GM18507 (cell line): Measurements from ENCODE around the gene TCERG1L.

ENCODE experiments used
- DNase-seq: peaks from one replicate; pipeline ENCODE4 v3.0.0; 2011; ENCODE audit warnings: low read depth; ENCODE audit not compliant: insufficient read length; ENCODE audit errors: extremely low spot score
- FAIRE-seq: peaks from 2 replicates; lab custom pipeline; 2011; peaks lifted over from hg19 to GRCh38; lab: Jason Lieb, UNC

The TCERG1L gene

DNA sequence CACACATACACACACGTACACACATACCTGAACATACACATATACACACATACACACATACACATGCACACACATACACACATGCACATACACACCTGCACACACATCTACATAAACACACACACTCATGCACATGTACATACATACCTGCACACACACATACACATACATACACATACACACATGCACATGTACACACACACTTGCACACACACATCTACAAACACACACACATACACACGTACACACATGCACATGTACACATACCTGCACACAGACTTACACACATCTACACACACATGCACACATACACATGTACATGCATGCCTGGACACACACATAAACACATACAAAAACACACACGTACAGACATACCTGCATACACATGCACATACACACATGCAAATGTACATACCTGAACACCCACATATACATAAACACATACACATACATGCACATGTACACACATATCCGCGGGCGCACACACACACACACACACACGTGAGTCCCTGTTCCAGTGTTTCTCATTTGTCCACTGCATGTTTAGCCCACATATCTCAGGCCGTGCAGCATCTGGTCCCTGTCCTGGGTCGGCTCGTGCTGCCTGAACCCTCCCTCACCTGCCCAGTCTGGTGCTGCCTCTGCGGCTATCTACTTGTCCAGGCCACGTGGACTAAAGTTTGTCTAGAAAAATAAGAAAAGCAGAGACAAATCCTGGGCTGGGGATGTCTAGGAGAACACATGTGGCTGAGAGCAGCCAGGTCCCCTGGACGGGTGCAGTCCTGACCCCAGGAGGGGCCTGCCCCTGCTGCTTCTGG lies 238.7 kb downstream of the TCERG1L start:
- FAIRE-seq (no peak), DNase-seq (no peak)

DNA sequence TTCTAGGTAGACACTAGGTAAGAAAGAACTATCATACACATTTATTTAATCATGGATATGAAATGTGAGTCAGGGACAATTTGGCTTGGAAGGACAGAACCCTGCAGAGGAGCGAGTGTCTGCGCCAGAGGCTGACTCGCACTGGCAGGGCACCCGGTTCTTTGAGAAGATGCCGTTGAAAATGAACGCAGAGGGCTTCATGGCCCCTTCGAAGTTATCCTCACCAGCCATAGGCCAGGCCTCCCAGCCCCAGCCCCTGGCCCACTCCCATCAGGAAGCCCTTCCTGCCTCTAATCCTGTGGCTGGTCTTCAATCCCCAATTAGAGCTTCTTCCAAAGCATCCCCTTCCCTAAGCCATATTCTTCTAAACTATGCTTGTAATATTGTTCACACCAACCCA lies 239.8 kb downstream of the TCERG1L start:
- no peak for FAIRE-seq

DNA sequence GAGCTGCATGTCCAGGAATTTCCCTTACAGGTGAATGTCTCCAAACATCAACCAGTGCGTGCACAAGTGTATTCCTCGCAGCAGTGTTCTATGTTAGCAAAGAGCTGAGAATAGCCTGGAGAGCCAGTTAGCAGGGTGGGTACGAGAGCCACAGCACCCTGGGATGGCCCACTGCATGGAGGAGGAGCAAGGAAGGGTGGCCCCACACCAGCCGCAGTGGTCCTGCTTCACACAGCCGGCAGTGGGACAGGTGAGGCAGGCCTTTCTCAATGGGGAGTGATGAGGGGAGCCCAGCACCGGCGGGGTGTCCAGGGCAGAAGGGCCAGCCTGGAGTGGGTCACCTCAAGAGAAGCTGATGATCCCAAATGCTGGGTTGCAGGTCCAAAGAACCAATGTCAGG lies 240.7 kb downstream of the TCERG1L start:
- no peak for FAIRE-seq
- DNase-seq: no peak

More for the DNA sequence above, 239.8 kb downstream of the TCERG1L start:
- DNase-seq: no peak

DNA sequence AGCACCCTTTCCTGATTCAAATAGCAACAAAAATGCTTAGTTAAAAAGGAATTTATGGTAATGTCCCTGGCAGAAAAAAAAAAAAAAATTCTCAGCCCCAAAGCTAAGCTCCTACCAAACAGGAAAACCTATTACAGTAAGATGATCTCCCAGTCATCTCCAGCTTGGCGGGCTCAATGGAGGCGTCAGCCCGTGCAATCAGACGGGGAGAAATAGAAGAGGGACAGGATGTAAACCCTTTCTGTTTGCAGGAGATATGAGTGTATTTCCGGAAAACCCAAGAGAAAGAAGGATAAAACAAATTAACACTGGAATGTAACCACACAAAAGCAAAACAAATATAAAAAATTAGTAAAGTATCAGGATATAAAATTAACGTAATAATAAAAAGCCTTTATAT lies 242.8 kb downstream of the TCERG1L start:
- FAIRE-seq (no peak), DNase-seq (no peak)

DNA sequence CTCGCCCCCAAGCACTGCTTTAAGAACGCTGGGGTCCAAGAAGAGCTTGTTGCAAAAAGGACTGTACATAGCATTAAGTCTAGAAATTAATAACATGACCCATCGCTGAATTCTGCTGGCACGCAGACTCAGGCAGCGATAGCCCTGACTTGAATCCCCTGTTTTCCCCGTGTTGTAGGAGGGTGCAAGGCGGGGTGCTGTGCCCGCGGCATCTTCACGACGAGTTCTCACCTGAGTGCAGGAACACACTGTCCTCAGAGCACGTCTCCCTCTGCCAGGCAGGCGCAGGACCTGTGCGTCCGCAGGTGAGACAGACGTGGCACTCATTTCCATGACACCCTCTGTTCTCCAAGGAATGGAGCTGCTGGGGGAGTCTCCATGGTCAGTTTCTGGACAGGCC lies 243.2 kb downstream of the TCERG1L start:
- no peak for FAIRE-seq
- DNase-seq: no peak

DNA sequence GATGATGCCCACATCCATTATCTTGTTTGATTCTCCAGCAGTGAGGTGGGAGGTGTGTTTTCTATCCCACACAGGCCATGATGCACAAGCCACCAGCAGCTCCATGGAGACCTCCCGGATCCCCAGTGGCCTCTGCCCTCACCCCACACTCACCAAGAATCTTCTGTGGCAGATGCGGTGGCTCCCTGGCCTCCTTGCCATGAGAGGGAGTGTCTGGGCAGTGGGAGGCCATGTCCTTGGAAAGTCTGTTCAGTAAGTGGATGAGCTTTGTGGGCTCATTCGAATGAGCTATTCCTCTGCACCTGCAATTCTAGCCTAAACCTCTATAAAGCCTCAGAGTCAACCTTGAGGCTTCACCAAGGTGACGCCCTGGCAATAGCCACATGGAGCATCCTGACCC lies 243.8 kb downstream of the TCERG1L start:
- no peak for DNase-seq
- FAIRE-seq: no peak

DNA sequence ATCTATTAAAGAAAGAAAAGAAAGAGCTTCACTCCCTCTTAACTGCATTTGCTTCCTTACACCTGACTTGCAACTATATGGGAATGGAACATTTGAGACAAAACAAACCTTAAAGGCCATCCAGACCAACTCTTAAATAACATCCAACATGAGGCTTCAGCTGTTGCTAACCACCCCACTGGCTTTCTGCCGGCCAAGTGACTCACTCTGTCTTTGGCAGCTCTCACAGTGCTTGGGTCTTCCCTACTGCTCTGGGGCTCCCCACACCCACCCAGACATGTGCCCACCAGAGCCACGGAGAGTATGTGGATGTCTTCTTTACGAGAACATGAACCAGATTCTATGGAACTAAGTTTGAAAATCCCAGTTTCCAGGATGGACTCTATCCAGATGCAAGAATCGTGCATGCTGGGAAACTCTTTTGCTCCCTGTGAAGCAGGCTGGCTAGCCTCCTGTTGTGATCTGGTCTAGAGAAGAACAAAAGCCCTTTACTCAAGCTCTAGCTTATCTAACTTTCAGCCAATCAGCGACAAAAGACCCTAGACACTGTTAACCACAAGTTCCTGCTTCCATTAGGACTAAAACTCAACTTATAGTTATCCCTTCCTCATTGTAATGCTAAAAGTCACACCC lies 245.7 kb downstream of the TCERG1L start:
- FAIRE-seq: no peak
- DNase-seq: no peak

DNA sequence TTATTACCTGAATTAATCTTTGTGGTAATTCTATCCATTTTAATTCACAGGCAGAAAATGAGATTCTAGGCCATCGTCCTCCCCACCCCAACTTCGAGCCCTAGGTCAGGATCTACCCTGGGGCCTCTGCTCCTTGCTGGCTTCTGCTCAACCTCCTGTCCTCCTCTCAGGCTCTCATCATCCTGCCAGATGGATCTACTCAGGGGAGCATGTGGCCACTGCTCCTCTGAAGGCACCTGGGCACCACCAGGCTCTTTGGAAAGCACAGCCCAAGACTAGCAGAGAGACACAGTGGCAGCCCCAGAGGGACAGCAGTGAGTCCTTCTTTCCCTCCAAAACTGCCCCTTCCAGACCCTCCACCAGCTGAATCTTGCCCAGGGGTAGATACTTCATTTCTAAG lies 248.2 kb downstream of the TCERG1L start:
- FAIRE-seq: no peak
- no peak for DNase-seq

DNA sequence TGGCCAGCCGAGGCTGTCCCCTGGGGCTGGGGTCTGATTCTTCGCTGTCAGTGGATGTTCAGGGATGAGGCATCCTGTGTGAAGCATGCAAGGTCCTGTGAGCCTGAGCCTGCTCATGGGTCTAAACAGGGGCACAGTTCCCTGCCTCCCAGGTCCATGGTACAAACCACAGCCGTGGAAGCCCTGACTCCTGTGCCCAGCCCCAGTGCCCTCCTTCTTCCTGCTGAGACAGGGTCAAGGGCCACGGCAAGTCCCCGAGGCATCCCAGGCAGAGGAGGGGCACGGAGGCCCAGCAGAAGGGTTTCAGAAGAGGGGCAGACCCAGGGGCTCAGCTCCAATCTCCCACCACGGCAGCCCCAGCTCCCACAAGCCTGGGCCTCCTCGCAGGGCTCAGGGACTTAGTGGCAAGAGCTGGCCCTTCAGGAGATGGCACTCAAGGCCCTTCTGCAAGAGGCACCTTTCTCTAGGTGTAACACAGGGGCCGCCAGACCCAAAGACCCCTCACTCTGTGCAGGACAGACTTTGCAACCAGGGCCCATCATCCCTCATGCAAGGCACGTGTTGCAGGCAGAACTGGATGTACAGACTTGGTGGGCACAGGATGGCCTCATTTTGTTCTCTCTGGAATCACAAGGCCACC lies 248.8 kb downstream of the TCERG1L start:
- FAIRE-seq (no peak), DNase-seq (no peak)

DNA sequence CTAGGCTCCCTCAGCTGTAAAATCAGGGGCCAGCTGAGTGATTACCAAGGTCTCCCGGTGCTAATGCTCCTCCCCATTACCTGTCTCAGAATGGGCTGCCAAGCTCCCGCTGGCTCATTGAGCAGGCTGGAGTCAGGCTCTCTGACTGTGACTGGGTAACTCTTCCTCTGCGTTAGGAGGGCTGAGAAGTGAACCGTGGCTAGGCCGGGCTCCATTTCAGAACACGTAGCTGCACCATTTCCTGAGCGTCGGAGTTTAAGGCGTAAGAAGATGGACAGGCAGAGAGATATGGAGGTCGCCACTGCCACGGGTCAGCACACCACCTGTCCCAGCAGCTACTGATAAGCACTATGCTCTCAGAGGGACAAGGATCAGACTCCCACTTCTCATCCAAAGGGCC lies 250.3 kb downstream of the TCERG1L start:
- FAIRE-seq (no peak), DNase-seq (no peak)

DNA sequence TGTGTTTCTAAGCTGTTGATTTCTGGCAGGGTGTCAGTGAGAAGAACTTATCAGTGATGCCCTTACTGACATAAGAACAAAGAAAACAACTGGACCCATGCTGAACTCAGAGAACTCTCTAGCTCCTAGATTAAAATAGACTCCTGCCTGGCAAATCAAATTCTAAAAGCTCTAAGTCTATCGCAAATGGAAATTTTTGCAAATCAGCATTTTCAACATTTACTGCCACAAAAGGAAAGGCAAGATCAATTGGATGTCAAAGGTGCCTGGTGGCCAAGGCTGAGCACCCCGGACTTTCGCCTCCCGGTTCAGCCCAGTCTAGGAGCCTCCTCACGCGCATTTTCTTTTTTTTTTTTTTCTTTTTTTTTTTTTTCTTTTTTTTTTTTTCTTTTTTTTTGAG lies 251.6 kb downstream of the TCERG1L start:
- DNase-seq: no peak
- no peak for FAIRE-seq

DNA sequence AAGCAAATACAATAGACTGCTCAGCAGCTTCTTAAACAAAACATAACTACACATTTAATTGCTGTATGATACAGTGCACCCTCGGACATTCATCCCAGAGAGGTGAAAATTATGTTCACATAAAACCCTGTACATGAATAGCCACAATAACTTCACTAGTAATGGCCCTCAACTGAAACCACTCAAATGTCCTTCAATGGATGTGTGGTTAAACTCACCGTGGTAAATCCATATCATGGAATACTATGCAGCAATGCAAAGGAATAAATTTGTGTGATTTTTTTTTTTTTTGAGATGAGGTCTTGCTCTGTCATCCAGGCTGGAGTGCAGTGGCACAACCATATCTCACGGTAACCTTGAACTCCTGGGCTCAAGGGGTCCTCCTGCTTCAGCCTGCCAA lies 252.7 kb downstream of the TCERG1L start:
- FAIRE-seq (no peak), DNase-seq (no peak)

DNA sequence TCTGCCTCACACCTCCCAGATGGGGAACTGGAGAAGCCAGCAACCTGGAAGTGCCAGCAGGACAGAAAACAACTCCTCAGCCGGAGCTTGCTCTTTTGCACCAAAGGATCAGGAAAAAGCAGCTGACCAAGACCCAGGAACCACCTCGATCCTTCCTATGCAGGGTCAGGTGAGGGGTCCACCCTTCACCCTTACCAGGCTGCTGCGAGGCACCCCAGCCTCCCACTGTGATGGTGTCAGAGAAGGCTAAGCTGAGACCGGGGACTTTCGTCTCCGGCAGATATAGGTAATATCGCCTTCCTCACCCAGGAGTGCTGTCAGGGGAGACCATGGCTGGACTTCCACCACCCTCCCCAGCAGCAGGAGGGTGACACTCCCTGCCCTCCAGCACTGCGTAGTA lies 254.7 kb downstream of the TCERG1L start:
- no peak for FAIRE-seq
- no peak for DNase-seq

DNA sequence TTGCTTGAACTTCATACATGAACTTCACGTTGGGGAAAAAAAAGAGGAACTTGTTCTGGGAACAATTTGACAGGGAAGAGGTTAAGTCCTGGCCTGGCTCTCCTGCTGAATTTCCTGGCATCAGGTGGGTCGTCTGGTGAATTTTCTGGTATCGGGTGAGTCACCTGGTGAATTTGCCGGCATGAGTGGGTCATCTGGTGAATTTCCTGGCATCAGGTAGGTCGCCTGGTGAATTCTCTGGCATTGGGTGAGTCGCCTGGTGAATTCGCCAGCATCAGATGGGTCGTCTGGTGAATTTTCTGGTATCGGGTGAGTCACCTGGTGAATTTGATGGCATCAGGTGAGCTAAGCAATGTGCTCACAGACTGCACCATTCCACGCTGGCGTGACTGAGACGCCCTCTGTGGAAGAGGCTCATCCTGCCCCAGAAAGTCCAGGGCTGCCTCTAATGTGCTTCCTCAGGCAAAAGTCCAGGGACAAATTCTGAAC lies 255.4 kb downstream of the TCERG1L start:
- DNase-seq (no peak), FAIRE-seq (no peak)

DNA sequence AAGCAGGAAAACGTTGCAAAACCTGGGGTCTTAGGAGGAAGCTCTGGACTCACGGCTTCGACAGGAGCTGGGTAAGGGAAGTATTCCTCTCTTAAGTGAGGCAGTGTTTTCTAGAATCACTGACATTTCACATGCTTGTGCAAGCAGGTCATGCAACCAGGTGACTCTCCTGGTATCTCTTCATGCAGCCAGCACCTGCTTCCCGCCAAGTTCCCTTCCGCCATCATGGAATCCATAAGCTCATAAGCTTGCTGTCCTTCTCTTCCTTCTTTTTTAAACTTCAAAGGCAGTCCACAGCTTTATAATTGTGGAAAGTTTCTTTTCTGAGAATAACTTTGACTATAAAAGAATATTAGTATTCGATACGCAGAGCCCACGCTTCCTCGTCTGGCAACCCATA lies 256.1 kb downstream of the TCERG1L start:
- FAIRE-seq: no peak

DNA sequence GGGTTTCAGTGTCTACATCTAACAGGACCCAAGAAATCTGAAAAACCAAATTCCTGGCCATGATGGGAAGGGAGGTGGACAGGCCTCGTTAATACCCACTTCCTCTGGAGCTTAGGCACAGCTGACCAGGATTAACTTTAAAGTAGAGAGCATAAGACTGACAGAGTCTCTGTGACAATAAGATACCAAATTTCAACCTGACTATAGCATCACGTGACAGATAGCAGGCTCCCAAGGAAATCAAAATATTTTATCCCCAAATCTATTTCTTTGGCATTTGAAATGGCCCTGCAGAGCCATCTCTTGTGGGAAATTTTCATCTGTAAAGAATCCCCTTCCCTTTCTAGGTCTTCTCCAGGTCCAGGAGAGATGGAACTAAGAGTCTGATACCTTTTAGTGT lies 258.3 kb downstream of the TCERG1L start:
- FAIRE-seq: no peak
- DNase-seq: no peak

More for the DNA sequence above, 256.1 kb downstream of the TCERG1L start:
- no peak for DNase-seq

DNA sequence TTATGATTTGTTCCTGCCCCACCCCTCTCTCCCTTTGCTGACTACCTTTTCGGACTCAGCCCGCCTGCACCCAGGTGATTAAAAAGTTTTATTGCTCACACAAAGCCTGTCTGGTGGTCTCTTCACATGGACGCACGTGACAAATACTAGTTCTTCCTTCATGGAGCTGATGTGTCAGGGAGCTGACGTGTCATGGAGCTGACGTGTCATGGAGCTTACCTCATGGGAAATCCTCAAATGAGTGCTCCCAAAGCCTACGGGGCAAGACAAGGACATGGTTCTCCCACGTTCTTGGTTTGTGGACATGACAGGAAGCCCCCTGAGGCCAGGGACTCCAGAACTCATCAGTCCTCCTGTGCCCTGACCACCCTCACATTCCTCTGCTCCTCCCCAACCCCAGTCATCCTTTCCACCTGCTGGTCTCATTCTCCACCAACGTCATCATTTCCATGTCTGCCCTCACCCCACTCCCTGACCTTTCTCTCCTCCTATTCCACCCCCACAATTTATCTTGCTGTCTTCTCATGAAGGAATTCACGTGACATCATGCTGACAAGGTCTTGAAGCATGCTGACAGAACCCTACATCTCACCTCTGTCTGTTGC lies 261.3 kb downstream of the TCERG1L start:
- DNase-seq (no peak), FAIRE-seq (no peak)

DNA sequence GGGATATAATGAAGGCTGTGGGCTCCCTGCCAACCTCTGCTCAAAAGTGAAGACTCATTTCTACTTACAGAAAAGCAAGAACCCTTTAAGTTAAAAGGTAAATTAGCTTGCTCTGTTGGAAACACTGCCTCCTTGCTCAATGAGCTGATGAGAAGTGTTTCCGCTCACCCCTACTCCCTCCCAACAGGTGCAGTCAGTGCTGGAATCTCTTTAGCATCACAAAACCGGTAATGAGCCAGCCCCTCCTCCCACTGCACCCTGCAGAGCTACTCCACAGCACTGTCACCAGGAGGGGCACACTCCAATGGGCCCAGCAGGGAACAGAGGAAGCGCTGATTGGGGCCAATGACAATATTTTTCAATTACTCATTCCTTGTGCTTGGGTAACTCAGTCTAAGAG lies 262.5 kb downstream of the TCERG1L start:
- FAIRE-seq (no peak), DNase-seq (no peak)

DNA sequence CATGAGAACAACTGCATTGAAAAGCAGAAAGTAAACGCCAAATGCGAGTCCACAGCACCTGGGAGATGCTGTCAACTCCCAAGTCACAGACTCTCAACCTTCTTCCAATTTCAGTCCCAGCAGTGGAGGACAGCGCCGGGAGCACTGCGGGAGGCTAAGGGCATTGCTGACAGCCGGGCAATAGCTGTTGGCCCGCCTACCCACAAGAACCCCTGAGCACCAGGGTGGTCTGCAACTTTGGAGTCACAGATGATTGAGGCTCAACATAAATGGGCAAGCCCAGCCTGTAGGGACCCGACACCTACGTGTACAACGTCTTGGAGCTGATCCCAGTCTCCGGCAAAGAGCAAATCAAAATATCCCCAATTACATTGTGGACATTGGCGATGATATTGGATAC lies 262.9 kb downstream of the TCERG1L start:
- FAIRE-seq: no peak
- DNase-seq: no peak

DNA sequence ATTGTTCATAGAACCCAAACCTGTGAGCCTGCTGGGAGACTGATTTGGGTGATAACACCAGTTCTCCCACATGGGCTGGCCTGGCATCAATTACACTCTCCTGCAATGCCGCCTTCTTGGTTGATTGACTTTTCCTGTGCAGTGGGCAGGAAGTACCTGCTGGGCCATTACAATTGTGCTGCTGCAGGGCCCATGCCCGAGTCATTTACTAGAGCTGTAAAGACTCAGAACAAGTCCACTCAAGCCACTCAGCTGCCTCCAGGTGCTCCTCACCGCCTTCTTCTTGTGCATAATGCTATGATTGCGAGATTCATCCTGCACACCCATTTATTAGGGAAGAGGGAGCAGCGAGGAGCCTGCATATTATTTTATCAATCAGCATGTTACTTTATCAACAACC lies 264.0 kb downstream of the TCERG1L start:
- no peak for FAIRE-seq
- DNase-seq: no peak
